GM19452 (cell line): ENCODE results near the gene PRKCH.
"Not testable (repeated sequence)": the region's sequence is repeated elsewhere in the genome, so short reads cannot be mapped to it uniquely, and the experiment has no call there.

Experiments
- ATAC-seq: cut with Tn5 transposase; IDR thresholded peaks from one replicate; pipeline ENCODE4 v1.9.1; 2021; ENCODE audit not compliant: unreplicated experiment

PRKCH gene

GRCh38 chr14:61524936-61525292 is 203.5 kb downstream of the PRKCH start:
- no peak for ATAC-seq

GRCh38 chr14:61525293-61526011 is 204.1 kb downstream of the PRKCH start:
- peak; percentile 87 for ATAC-seq

DNA sequence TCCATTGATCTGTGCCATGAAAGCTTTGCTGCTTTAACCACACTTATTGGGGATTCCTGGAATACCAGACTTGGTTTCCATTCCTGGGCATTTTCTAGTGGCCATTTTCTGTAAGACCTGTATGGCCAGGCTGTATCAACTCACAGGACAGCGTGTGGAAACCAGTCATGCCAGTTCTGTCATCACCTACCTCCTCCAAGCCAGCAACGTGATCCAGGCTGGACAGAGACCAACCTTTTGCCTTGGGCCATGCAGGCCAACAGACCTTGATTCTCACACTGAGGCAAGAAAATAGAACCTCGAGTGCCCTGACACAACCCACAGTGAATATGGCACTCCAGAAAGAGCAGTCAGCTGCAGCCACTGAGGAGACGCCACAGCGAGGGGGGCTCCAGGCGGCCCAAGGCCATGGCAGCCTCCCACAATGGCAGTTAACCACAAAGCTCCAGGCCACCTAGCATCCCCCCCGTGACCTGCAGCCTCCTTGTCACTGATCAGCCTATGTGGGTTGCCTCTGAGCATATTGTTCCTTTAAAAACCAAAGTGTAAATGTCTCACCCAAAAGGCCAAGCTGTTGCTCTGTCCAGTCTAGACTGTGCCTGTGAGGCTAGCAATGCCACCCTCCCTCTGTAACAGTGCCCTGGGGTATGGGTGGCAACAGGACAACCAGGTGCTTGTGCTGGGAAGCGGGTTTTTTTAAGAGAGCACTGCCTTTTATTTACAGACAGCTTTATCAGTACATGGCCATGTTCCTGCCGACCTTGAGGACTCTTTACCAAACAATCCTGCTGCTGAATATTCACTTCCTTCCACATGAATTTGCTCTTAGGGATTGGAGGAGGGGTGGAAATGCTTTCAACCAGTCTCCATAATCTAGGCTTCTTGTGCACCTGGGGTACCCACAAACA is 205.3 kb downstream of the PRKCH start:
- no peak for ATAC-seq

GRCh38 chr14:61527325-61528100 is 206.1 kb downstream of the PRKCH start:
- ATAC-seq: no peak

- ATAC-seq: no peak
Measured at GRCh38 chr14:61528591-61529021, 207.2 kb downstream of the PRKCH start.

- ATAC-seq: not testable (repeated sequence)
Measured at GRCh38 chr14:61529360-61529759, 208.0 kb downstream of the PRKCH start.

GRCh38 chr14:61530296-61530695 is 208.9 kb downstream of the PRKCH start:
- no peak for ATAC-seq

DNA sequence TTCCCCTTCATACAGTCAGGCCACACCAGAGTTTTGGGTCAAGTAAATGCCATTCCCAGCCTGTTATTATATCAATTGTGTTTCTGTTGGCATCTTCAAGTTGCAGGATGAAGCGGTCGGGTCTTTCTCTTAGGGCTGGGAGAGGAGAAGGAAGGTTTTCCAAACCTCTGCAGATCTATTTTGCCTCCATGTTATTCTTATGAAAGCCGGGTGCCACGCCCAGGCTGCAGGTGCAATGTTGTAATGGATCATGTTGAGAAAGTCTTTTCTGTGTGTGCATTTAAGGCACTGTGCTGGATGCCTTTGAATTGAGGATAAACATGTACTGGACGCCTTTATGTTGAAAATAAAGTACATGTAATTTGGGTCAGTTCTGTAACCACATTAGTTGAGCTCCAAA is 209.5 kb downstream of the PRKCH start:
- ATAC-seq: no peak

DNA sequence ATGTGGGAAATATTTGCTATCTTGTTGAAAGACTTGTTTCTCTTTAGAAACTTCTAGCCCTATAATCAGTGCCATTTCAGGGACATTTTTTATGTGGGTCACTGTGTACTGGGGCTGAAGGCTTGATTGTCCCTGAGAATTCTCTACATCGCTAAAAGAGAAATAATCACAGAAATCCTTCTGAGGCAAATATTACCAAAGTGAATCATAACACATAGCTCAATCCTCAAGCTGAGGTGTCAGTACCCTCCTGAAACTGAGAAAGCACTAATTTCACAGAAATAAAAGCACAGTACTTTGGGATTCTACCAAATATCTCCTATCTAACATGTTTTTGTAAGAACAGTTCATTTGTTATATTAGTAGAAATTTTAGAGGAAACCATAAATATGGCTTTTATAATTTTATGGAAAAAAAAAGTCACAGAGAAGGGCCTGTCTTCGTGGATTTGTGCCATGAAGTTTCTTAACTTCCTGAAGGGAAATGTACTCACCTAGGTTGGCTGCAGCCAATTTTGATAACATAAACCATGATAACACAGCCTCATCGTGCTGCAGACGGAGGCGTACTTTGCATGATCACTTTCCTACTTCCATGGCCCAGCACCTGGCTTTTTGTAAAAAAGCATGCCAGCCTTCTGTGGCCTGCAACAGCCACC is 210.2 kb downstream of the PRKCH start:
- ATAC-seq: no peak

DNA sequence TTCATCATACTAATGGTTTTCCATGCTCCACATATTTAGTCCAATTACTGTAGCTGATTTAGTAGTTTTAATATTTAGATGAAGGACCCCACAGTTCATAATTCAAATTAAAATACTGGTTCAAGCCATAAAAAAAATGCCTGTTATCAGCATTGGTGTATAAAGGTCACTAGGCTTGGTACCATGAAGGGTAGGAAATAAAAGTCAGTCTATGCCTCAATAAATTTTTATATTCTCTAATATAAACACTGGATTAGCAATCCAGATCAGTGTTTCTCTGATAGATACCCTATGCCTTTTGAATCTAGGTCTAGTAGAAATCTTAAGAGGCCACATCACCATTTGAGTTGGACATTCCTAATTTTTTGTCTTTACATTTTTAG is 210.7 kb downstream of the PRKCH start:
- ATAC-seq: no peak

GRCh38 chr14:61532763-61533162 is 211.4 kb downstream of the PRKCH start:
- no peak for ATAC-seq

- no peak for ATAC-seq
Measured at GRCh38 chr14:61533513-61534255, 212.3 kb downstream of the PRKCH start.

GRCh38 chr14:61535032-61535431 is 213.7 kb downstream of the PRKCH start:
- ATAC-seq: no peak

- ATAC-seq: no peak
Measured at GRCh38 chr14:61535458-61535857, 214.1 kb downstream of the PRKCH start.

GRCh38 chr14:61536661-61537562 is 215.5 kb downstream of the PRKCH start:
- ATAC-seq: no peak

GRCh38 chr14:61537563-61538463 is 216.4 kb downstream of the PRKCH start:
- ATAC-seq: no peak

DNA sequence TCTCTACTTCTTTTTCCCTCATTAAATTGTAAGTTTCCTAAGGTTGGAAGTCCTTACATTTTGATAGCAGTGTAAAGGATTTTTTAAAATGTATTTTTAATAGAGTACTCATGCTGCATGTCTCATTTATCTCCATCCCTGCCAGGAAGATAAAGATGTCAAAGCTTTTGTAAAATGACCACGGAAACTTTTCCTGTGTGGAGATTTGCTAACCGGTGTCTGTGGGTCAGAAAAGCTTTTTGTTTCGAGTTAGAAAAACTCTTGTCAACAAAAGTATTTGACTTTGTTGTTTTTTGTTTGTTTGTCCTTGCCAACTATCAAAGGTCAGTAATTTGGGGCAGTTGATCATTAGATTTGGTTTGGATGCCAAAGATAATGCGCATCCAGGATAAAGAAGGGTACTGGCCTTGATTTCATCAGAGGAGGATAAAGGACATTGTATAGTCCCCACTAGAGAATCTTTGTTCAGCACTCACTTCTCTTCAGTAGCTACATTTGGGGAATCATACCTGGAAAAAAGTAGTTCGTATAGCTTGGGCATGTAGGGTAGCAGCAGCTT is 217.2 kb downstream of the PRKCH start:
- ATAC-seq: no peak

DNA sequence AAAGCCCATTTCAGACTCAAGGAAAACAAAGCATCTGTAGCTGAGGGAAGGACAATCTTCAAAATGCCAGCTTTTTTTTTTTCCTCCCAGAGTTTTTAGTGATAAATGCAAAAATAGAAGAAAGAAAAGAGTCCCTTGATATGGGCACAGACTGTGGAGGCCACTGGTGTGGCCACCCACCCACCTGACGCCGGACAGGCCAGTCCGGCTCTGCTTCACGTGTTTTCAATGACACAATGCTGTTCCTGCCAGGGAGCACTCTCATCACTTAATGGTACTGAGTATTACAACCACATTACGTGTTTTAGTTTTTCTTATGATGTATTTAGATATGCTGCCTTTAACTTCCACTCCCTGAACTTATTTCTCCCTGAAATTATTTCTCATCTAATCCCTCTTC is 218.3 kb downstream of the PRKCH start:
- ATAC-seq: no peak
